HepG2 (cell line): ENCODE results near the gene REEP6. TPM values are rescaled to one million over a fixed set of nuclear protein-coding genes. Genes with fewer than 3 reads are reported as not detected.

Source experiments
- ATAC-seq: fragments of 200-7000 bp; cut with Tn5 transposase; 3 replicates; pipeline ENCODE4 v1.9.1; 2020; ENCODE audit warnings: mild to moderate bottlenecking, moderate library complexity
- BruUV-seq: library from RNA; stranded (reverse); fragments of 400-500 nt; replicated peaks from 2 replicates; lab custom pipeline; 2021; lab: Mats Ljungman, UMichigan
- CTCF ChIA-PET: fragments of 300-600 bp; formaldehyde crosslinking; extraction: SDS; loops from one replicate; lab custom pipeline; 2021; ENCODE audit warnings: low total read pairs, inconsistent platforms, low intra/inter-chr PET ratio; lab: Yijun Ruan, JAX
- POLR2A ChIA-PET: fragments of 350-600 bp; sonication (Branson Sonifier 250); formaldehyde crosslinking; loops from one replicate; lab custom pipeline; 2020; ENCODE audit warnings: antibody characterized with exemption, inconsistent platforms; lab: Yijun Ruan, JAX
- DNase-seq: peaks from one replicate; pipeline ENCODE4 v3.0.0-alpha.2; 2015; ENCODE audit warnings: low spot score
- FAIRE-seq: peaks from 3 replicates; lab custom pipeline; 2011; peaks lifted over from hg19 to GRCh38; lab: Jason Lieb, UNC
- H2AFZ ChIP-seq: one replicate; pipeline ENCODE4 v1.6.1; 2011; ENCODE audit warnings: low read length, inconsistent platforms
- H3K27ac ChIP-seq: fragments of 300-600 bp; 3 replicates; pipeline ENCODE4 v1.8.0; 2011; ENCODE audit warnings: mixed run types, mild to moderate bottlenecking, mixed read lengths, low read length, inconsistent platforms; ENCODE audit not compliant: insufficient read depth; ENCODE audit errors: extremely low read length
- H3K27me3 ChIP-seq, 2 experiments: fragments of 200-600 bp in 1 of 2; 2 replicates in 1 of 2; 3 replicates in 1 of 2; pipeline versions ENCODE4 v1.6.0 to v1.8.0; 2011; ENCODE audit warnings: low read length in 2 of 2, mild to moderate bottlenecking in 2 of 2, moderate library complexity in 2 of 2, inconsistent platforms in 1 of 2; ENCODE audit not compliant: insufficient read depth in 2 of 2, control insufficient read depth in 1 of 2
- H3K36me3 ChIP-seq, 2 experiments: fragments of 200-600 bp in 1 of 2; replicated peaks in 1 of 2; 2 replicates in 1 of 2; 3 replicates in 1 of 2; pipeline versions ENCODE4 v1.5.1 to v1.8.0; 2011; ENCODE audit warnings: low read length in 2 of 2, inconsistent platforms in 1 of 2; ENCODE audit not compliant: insufficient read depth in 2 of 2, control insufficient read depth in 1 of 2
- H3K4me1 ChIP-seq: 2 replicates; pipeline ENCODE4 v1.5.1; 2012; ENCODE audit warnings: low read length, inconsistent platforms; ENCODE audit not compliant: insufficient read depth
- H3K4me2 ChIP-seq: 2 replicates; pipeline ENCODE4 v1.6.0; 2011; ENCODE audit warnings: low read depth, low read length, inconsistent platforms
- H3K4me3 ChIP-seq, 3 experiments: fragments of 200-600 bp in 1 of 3; sonication (generic), shearing (Covaris generic) in 1 of 3; replicated peaks in 1 of 3; 2 replicates each; pipeline ENCODE4 v1.5.1; 2011 to 2016; ENCODE audit warnings: low read length in 3 of 3, inconsistent platforms in 2 of 3, low read depth in 2 of 3, mild to moderate bottlenecking in 2 of 3, control low read depth in 1 of 3, mixed read lengths in 1 of 3; ENCODE audit not compliant: insufficient read depth in 1 of 3
- H3K79me2 ChIP-seq: one replicate; pipeline ENCODE4 v1.6.1; 2011; ENCODE audit warnings: low read length, inconsistent platforms; ENCODE audit not compliant: insufficient read depth
- H3K9ac ChIP-seq: 2 replicates; pipeline ENCODE4 v1.6.0; 2011; ENCODE audit warnings: mild to moderate bottlenecking, low read depth, low read length, inconsistent platforms; ENCODE audit not compliant: insufficient read depth
- H3K9me3 ChIP-seq: 2 replicates; pipeline ENCODE4 v1.5.1; 2012; ENCODE audit warnings: mild to moderate bottlenecking, low read length
- H4K20me1 ChIP-seq: 2 replicates; pipeline ENCODE4 v1.6.0; 2011; ENCODE audit warnings: inconsistent platforms, mild to moderate bottlenecking, low read length, moderate library complexity; ENCODE audit not compliant: insufficient read depth
- AGO1 ChIP-seq: fragments of 200-400 bp; formaldehyde crosslinking; IDR thresholded peaks from 2 replicates; pipeline ENCODE4 v1.6.1; 2017; ENCODE audit warnings: mild to moderate bottlenecking, low read depth, low read length, moderate library complexity; ENCODE audit not compliant: poor library complexity, severe bottlenecking
- AGO2 ChIP-seq: fragments of 200-400 bp; formaldehyde crosslinking; optimal IDR thresholded peaks from 2 replicates; pipeline ENCODE3; 2017; ENCODE audit warnings: mild to moderate bottlenecking, low read depth, low read length, moderate library complexity
- FOSL1 ChIP-seq: sonication (generic); formaldehyde crosslinking; IDR thresholded peaks from 2 replicates; pipeline ENCODE4 v1.9.0; 2021; ENCODE audit warnings: missing genetic modification reagents, borderline replicate concordance
- HOXA5 ChIP-seq: sonication (generic); formaldehyde crosslinking; IDR thresholded peaks from 2 replicates; pipeline ENCODE4 v1.4.0; 2020; ENCODE audit warnings: missing genetic modification reagents
- NFE2 ChIP-seq: sonication (generic); formaldehyde crosslinking; IDR thresholded peaks from 2 replicates; pipeline ENCODE4 v1.4.0; 2020; ENCODE audit warnings: missing genetic modification reagents
- NFKB2 ChIP-seq: sonication (generic); formaldehyde crosslinking; IDR thresholded peaks from 2 replicates; pipeline ENCODE4 v1.4.0; 2020; ENCODE audit warnings: missing genetic modification reagents, borderline replicate concordance
- NR2F1 ChIP-seq, 2 experiments: fragments of 450-650 bp in 1 of 2; formaldehyde crosslinking in 1 of 2; IDR thresholded peaks; 2 replicates each; pipeline versions ENCODE4 v1.5.0 to v1.6.1; 2016 to 2020; ENCODE audit warnings: mild to moderate bottlenecking in 1 of 2, missing compliant biosample characterization in 1 of 2, missing genetic modification reagents in 1 of 2, moderate library complexity in 1 of 2
- ZNF343 ChIP-seq: sonication (generic); formaldehyde crosslinking; IDR thresholded peaks from 2 replicates; pipeline ENCODE4 v1.4.0; 2020; ENCODE audit warnings: mild to moderate bottlenecking, missing genetic modification reagents
- ZNF607 ChIP-seq: sonication (generic); formaldehyde crosslinking; IDR thresholded peaks from 2 replicates; pipeline ENCODE4 v1.5.1; 2020; ENCODE audit warnings: missing genetic modification reagents, mild to moderate bottlenecking, borderline replicate concordance
- ZNF616 ChIP-seq: sonication (generic); formaldehyde crosslinking; IDR thresholded peaks from 2 replicates; pipeline ENCODE4 v1.5.0; 2020; ENCODE audit warnings: low read depth, mild to moderate bottlenecking, missing genetic modification reagents
- WGBS: methylation state at CpG from one replicate; pipeline ENCODE4 v1.1.6; 2017; ENCODE audit warnings: low lambda C conversion rate; 5-methylcytosine and 5-hydroxymethylcytosine counted together
- in situ Hi-C: cut with HindIII; loops from 2 replicates; pipeline ENCODE4 v1.10.0; 2017; ENCODE audit warnings: low pct_unique_long_range_greater_than_20kb; ENCODE audit not compliant: extremely low pct_ligation_motif_present
- intact Hi-C: fragments of 100-400 bp; cut with micrococcal nuclease; formaldehyde crosslinking; loops from one replicate; pipeline ENCODE4 v1.10.0; 2022; ENCODE audit not compliant: unreplicated experiment
- polyA plus RNA-seq, 8 experiments: library from polyadenylated mRNA; depleted of rRNA in 3 of 8; stranded (reverse) in 7 of 8; unstranded in 1 of 8; fragments of >200 nt; fragmentation: Illumina TruSeq in 4 of 8; extraction: Trizol in 4 of 8; gene quantifications; 2 replicates each; pipeline versions ENCODE4 v1.2.1 to v1.2.3, GENCODE V29; 2011 to 2016; ENCODE audit warnings: low read depth in 4 of 8, missing spikeins in 1 of 8, mixed read lengths in 1 of 8; ENCODE audit not compliant: insufficient read depth in 1 of 8
- total RNA-seq, 5 experiments: library from RNA; depleted of rRNA; stranded (reverse); fragments of >200 nt; fragmentation: Illumina TruSeq; extraction: Trizol; gene quantifications; 2 replicates each; pipeline ENCODE4 v1.2.3, GENCODE V29; 2016; ENCODE audit warnings: low read depth in 1 of 5
- TF ChIP-seq, protein P1 (sequence below): sonication (generic); formaldehyde crosslinking; IDR thresholded peaks from 2 replicates; pipeline ENCODE4 v1.8.0; 2022; ENCODE audit warnings: missing genetic modification reagents, low read depth, mild to moderate bottlenecking, borderline replicate concordance
- TF ChIP-seq, protein P2 (sequence below): sonication (generic); formaldehyde crosslinking; IDR thresholded peaks from 2 replicates; pipeline ENCODE4 v1.4.0; 2020; ENCODE audit warnings: missing genetic modification reagents
- TF ChIP-seq, protein P3 (sequence below): sonication (generic); formaldehyde crosslinking; IDR thresholded peaks from 2 replicates; pipeline ENCODE4 v1.8.0; 2022; ENCODE audit warnings: mild to moderate bottlenecking, missing genetic modification reagents, borderline replicate concordance
- TF ChIP-seq, protein P4 (sequence below): sonication (generic); formaldehyde crosslinking; IDR thresholded peaks from 2 replicates; pipeline ENCODE4 v1.8.1; 2023; ENCODE audit warnings: mild to moderate bottlenecking, missing genetic modification reagents, borderline replicate concordance

Gene REEP6
- total and polyA plus RNA-seq, 2 of the 13 experiments (the other 11 are each of a cell fraction or from before 2014, with no cell fraction given), result 10.0 to 28.8 TPM

DNA sequence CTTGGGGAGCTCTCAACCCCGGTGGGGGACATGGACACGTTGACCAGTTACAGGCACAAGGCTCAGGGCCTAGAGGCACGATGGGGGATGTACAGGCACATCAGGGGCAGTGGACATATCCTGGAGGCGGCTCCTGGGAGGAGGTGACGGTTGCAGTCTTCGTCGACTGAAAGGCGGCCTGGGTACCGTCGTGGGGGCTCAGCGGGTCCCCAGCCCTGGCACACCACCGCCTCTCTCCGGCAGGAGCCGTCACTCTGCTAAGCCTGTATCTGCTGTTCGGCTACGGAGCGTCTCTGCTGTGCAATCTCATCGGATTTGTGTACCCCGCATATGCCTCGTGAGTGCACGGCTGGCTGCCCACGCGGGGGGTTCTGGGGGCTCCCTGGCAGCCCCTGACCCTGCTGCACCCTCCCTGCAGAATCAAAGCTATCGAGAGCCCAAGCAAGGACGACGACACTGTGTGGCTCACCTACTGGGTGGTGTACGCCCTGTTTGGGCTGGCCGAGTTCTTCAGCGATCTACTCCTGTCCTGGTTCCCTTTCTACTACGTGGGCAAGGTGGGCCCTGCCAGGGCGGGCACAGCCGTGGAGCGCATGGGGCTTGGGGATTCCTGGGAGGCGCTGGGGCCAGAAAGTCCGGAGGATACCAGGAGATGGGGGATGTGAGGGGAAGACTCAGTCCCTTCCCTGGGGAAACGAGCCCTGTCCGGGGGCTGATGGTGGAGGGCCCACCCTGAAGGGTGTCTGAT is 4.2 kb downstream of the REEP6 start (continued):
- TF ChIP-seq AGO1 (peak; percentile 81), NR2F1 (CRISPR knock-in tag; IDR thresholded peaks at IDR 0.05) (no peak)
- TF ChIP-seq, protein P1, sequence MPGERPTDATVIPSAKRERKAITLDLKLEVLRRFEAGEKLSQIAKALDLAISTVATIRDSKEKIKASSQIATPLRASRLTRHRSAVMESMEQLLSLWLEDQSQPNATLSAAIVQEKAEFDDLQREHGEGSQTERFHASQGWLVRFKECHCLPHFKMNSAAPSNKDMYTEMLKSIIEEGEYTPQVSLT, result no peak

DNA sequence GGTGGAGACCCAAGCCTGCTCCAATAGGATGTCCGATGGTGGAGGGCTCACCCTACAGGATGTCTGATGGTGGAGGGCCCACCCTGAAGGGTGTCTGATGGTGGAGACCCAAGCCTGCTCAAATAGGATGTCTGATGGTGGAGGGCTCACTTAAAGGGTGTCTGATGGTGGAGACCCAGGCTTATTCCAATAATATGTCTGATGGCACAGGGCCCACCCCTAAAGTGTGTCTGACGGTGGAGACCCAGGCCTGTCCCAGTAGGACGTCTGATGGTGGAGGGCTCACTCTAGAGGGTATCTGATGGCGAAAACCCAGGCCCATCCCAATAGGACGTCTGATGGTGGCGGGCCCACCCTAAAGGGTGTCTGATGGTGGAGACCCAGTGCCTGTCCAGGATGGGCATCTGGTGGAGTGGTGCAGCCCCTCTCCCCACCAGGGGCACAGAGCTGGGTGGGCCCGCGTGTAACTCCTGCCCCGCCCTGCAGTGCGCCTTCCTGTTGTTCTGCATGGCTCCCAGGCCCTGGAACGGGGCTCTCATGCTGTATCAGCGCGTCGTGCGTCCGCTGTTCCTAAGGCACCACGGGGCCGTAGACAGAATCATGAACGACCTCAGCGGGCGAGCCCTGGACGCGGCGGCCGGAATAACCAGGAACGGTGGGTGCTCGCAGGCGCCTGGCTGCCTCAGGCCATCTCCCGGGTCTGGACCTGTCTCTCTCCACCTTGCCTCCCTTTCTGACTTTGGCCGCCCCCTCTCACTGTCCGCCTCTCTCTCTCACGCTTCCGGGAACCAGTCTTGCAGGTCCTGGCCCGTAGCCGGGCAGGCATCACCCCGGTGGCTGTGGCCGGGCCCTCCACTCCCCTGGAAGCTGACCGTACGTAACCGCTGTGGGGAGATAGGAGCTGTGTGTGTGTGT is 5.1 kb downstream of the REEP6 start:
- POLR2A ChIA-PET, result no interaction called here
- in situ Hi-C loops, result no loop called here
- TF ChIP-seq AGO2 (peak; percentile 86), ZNF343 (CRISPR knock-in tag) (no peak), ZNF607 (CRISPR knock-in tag) (no peak), HOXA5 (CRISPR knock-in tag) (no peak), NFKB2 (CRISPR knock-in tag) (no peak), FOSL1 (no peak), NFE2 (no peak), ZNF616 (CRISPR knock-in tag) (no peak)
- TF ChIP-seq, protein P2, sequence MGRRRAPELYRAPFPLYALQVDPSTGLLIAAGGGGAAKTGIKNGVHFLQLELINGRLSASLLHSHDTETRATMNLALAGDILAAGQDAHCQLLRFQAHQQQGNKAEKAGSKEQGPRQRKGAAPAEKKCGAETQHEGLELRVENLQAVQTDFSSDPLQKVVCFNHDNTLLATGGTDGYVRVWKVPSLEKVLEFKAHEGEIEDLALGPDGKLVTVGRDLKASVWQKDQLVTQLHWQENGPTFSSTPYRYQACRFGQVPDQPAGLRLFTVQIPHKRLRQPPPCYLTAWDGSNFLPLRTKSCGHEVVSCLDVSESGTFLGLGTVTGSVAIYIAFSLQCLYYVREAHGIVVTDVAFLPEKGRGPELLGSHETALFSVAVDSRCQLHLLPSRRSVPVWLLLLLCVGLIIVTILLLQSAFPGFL (CRISPR knock-in tag), result no peak
- TF ChIP-seq, protein P3, sequence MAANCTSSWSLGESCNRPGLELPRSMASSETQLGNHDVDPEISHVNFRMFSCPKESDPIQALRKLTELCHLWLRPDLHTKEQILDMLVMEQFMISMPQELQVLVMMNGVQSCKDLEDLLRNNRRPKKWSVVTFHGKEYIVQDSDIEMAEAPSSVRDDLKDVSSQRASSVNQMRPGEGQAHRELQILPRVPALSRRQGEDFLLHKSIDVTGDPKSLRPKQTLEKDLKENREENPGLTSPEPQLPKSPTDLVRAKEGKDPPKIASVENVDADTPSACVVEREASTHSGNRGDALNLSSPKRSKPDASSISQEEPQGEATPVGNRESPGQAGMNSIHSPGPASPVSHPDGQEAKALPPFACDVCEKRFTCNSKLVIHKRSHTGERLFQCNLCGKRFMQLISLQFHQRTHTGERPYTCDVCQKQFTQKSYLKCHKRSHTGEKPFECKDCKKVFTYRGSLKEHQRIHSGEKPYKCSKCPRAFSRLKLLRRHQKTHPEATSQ (CRISPR knock-in tag), result no peak
- TF ChIP-seq, protein P4, sequence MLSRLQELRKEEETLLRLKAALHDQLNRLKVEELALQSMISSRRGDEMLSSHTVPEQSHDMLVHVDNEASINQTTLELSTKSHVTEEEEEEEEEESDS (CRISPR knock-in tag), result no peak

More for the DNA sequence above, 5.1 kb downstream of the REEP6 start:
- H3K36me3 ChIP-seq, result no peaks in the 10 kb centered on the region
- no peaks in the 10 kb centered on the region for H3K27me3 ChIP-seq
- peaks cover 58% of the 10 kb centered on the region for H3K4me1 ChIP-seq
- no peak for ATAC-seq
- CTCF ChIA-PET, result no interaction called here
- 95% methylated on average over 35 of the region's 40 CpGs for WGBS
- BruUV-seq, result no TSS peak
- no peak for DNase-seq
- no peak overlapping the region for H3K27ac ChIP-seq
- no peak overlapping the region for H3K4me3 ChIP-seq
- no peaks in the 10 kb centered on the region for H3K9me3 ChIP-seq
- H2AFZ ChIP-seq, result no peak overlapping the region
- intact Hi-C loops, result no loop called here
- H3K79me2 ChIP-seq, result peaks cover 6% of the 10 kb centered on the region
- no peak for FAIRE-seq
- no peak overlapping the region for H3K4me2 ChIP-seq
- no peak overlapping the region for H3K9ac ChIP-seq
- H4K20me1 ChIP-seq, result no peaks in the 10 kb centered on the region
